Retinal pigment epithelial cell (primary cell): Measurements from ENCODE around the gene GNG4.
A peak's percentile ranks its signal among the peaks of the same experiment; 100 is the strongest.
"Not testable (repeated sequence)": the region's sequence is repeated elsewhere in the genome, so short reads cannot be mapped to it uniquely, and the experiment has no call there.

Source experiments
- DNase-seq: peaks from one replicate; pipeline ENCODE4 v3.0.0-alpha.2; 2010; ENCODE audit warnings: low read depth
- H3K4me3 ChIP-seq: 2 replicates; pipeline ENCODE4 v1.5.1; 2011; ENCODE audit warnings: mild to moderate bottlenecking, low read length, control low read depth, moderate library complexity
- TF ChIP-seq, protein P1 (sequence below): conservative IDR thresholded peaks from 2 replicates; pipeline ENCODE4 v1.5.1; 2011; ENCODE audit warnings: low read depth, low read length, control low read depth, inconsistent platforms

The GNG4 gene

DNA sequence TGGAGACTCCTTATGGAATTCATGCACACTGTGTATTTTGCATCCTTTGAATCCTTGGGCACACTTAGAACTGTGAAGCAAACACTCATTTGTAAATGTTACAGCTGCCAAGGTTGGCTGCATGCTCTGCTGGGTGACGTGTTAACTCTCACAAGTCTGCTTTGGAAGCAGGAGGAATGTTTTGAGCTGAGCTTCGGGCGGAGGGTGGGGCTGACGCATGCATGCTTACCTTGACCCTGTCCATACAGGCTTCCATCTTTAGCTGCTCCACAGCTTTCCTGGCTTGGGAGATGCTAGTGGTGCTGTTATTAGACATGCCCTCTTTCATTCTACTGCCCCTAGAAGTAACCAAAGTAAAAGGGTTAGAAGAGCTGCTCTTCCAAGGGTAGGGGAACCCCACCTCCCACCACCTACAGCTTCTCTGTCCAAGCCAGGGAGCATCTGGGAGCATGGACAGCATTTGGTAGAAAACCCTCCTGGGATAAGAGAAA lies 66.0 kb downstream of the GNG4 start:
- TF ChIP-seq, protein P1, sequence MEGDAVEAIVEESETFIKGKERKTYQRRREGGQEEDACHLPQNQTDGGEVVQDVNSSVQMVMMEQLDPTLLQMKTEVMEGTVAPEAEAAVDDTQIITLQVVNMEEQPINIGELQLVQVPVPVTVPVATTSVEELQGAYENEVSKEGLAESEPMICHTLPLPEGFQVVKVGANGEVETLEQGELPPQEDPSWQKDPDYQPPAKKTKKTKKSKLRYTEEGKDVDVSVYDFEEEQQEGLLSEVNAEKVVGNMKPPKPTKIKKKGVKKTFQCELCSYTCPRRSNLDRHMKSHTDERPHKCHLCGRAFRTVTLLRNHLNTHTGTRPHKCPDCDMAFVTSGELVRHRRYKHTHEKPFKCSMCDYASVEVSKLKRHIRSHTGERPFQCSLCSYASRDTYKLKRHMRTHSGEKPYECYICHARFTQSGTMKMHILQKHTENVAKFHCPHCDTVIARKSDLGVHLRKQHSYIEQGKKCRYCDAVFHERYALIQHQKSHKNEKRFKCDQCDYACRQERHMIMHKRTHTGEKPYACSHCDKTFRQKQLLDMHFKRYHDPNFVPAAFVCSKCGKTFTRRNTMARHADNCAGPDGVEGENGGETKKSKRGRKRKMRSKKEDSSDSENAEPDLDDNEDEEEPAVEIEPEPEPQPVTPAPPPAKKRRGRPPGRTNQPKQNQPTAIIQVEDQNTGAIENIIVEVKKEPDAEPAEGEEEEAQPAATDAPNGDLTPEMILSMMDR = peak; percentile 11
- no peak overlapping the region for H3K4me3 ChIP-seq
- DNase-seq = no peak

DNA sequence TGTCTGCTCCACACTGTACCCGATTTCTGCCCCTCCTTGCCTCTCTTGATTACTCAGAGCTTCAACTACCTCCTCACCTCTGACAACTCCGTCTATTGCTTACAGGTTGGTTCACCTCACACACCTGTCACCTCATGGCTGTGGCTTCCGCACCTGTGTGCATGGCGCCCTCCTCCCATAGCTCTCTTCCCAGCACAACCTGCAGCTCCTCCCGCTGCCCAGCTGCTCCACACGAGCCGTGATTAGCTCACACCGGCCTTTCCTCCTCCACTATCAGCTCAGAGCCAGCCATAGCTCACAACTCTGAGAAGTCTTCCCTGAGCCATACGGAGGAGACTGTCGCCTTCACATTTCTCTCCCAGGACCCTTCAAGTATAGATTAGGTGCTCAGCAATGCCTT lies 67.5 kb downstream of the GNG4 start:
- DNase-seq = no peak
- TF ChIP-seq, protein P1 = no peak
- H3K4me3 ChIP-seq = no peak overlapping the region

DNA sequence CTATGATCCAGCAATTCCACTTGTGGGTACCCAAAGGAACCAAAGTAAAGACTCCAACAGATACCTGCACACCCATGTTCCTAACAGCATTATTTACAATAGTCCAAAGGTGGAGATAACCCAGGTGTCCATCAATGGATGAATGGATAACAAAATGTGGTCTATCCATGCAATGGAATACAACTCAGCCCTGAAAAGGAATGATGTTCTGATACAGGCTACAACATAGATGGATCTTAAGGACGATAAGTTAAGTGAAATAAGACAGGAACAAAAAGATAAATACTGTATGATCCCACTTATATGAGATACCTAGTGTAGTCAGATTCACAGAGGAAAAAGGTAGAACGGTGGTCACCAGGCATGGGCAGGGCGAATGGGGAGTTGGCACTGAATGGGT lies 69.7 kb downstream of the GNG4 start:
- no peak overlapping the region for H3K4me3 ChIP-seq
- TF ChIP-seq, protein P1 = no peak
- no peak for DNase-seq

DNA sequence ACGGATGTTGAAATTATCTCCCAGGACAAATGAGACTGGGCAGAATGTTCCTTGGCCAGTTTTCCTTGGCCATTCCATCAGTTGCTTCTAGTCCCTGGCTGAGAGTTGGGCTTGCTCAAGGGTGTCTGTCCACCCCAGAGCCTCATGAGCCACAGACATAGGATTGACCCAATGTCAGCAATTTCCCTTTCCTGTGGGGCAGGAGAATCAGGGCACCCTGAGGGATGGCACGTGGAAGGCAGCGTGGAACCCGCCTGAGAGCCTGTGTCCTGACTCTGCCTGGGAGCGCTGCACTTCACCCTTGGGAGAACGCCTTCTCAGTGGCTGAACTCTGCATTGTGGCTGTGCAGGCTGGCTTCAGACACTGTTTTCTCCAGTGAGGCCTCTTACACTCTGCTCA lies 74.0 kb downstream of the GNG4 start:
- no peak overlapping the region for H3K4me3 ChIP-seq
- DNase-seq = no peak
- TF ChIP-seq, protein P1 = no peak

DNA sequence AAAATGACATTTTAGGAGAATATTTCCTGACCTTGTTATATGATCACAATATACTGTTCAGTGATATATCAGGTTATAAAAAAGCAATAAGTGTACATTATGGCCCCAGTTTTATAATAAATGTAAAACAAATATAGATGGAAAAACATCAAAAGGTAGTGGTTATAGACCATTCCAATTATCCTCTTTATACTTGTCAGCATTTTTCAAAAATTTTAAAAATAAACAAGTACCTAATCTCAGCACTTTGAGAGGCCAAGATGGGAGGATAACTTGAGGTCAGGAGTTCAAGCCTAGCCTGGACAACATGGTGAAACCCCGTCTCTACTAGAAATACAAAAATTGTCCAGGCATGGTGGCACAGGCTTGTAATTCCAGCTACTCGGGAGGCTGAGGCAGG lies 75.7 kb downstream of the GNG4 start:
- no peak overlapping the region for H3K4me3 ChIP-seq
- DNase-seq = no peak
- TF ChIP-seq, protein P1 = no peak

DNA sequence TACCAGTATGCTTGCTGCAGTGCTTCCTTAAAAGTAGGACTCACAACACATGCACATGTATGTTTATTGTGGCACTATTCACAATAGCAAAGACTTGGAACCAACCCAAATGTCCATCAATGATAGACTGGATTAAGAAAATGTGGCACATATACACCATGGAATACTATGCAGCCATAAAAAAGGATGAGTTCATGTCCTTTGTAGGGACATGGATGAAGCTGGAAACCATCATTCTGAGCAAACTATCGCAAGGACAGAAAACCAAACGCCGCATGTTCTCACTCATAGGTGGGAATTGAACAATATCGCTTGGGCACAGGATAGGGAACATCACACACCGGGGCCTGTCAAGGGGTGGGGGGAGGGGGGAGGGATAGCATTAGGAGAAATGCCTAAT lies 76.6 kb downstream of the GNG4 start:
- H3K4me3 ChIP-seq, DNase-seq: not testable (repeated sequence)

DNA sequence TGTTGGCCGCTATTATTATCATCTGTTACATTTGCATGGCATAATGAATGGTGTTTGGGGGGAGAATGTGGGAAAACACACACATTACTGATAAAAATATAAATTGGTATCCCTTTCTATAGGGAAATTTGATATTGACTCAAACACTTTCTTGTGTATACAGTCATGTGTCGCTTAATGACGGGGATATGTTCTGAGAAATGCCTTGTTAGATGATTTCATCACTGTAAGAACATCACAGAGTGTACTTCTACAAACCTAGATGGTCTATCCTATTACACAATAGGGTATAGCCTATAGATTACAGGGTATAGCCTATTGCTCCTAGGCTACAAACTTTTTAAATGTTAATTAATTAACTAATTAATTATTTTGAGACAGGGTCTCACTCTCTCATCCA lies 78.1 kb downstream of the GNG4 start:
- DNase-seq = no peak
- TF ChIP-seq, protein P1 = no peak
- no peak overlapping the region for H3K4me3 ChIP-seq
